Activated CD4-positive, alpha-beta T cell treated with anti-CD3 and anti-CD28 coated beads, Interleukin-2, amount 50 U/mL, for 48 hours (primary cell): Measurements from ENCODE around the gene CYB5R3.
A peak's percentile ranks its signal among the peaks of the same experiment; 100 is the strongest.

Experiments
- DNase-seq, 2 experiments: peaks; one replicate each; pipeline ENCODE4 v3.0.0-alpha.2; 2020

The CYB5R3 gene

DNA sequence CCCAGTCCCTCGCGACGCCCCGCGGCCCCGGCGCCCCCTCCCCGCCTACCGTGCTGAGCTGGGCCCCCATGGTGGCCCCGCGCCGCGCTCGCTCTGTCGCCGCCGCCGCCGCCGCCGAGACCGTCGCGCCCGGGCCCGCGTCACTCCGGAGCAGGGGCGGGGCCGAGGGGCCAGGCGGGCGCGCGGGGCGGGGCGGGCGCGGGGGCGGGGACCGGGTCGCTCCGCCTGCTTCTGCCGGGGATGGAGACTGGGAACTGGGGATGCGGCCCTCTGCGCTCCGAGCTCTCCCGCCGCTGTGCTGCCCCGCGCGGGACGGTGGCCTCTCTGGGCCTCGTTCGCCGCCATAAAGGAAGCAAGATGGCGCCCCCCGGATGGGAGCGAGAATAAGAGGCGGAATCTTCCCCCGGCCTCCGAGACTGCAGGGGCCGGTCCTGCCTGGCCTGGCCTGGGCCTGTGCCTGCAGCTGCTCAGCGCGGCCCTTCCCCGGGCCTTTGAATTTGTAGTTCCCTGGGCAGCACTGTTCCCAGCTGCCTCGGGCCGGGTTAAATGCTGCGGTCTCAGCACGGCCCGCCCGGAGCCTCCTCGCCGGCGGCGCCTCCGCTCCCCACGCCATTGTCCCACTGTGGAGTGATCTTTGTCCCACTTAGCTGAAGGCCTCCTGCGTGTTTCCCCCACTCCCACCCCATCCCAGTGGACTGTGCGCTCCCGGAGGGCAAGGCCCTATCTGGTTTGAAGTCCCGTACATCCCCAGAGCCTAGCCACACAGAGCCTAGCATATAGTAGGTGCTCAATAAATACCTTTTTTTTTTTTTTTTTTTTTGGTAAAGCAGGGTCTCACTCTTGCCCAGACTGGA is at the start of gene CYB5R3:
Gene CYB5R3, minus strand, starts transcription at position 147 of the 854 bp plus-strand sequence. Its CDS starts 77 bp downstream, at position 70.
- peak; percentile 84 to 86 for DNase-seq

- no peak for DNase-seq
Measured at GRCh38 chr22:42697542-42698013, 48.4 kb upstream of the CYB5R3 start.

GRCh38 chr22:42696331-42696967 is 47.3 kb upstream of the CYB5R3 start:
- DNase-seq: no peak

GRCh38 chr22:42695294-42695693 is 46.1 kb upstream of the CYB5R3 start:
- no peak for DNase-seq

GRCh38 chr22:42693763-42694683 is 44.8 kb upstream of the CYB5R3 start:
- DNase-seq: no peak

DNA sequence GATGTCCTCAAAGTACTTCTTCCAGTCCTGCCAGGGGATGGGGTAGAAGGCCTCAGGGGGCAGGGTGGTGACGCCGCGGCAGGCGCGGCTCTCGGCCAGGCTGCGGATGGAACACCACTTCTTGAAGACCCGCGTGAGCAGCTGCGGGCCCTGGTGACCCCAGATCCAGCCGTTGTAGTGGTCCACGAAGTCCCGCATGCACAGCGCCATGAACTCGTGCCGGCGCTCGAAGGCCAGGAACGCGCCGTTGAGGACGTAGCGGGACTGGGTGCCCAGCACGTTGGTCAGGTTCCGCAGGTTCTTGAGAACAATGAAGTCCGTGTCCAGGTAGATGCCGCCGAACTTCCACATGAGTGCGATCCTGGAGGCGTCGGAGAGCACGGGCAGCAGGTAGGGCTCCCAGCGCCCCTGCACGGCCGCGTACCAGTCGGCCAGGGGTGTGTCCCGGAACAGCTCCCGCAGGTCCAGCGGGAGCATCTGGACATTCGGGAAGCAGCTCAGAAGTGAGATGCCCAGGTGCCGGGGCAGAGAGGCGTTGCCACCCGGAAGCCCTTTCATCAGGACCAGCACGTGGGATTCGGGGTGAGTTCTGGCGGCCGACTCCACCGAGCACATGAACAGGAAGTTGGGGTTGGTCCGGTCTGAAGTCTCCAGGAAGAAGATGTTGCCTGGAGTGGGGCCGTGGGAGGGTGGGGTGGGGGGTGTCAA is 44.0 kb upstream of the CYB5R3 start:
- no peak for DNase-seq

- DNase-seq: no peak
Measured at GRCh38 chr22:42692239-42693054, 43.3 kb upstream of the CYB5R3 start.

- no peak for DNase-seq
Measured at GRCh38 chr22:42691440-42691839, 42.2 kb upstream of the CYB5R3 start.

- no peak for DNase-seq
Measured at GRCh38 chr22:42688241-42689211, 39.3 kb upstream of the CYB5R3 start.

GRCh38 chr22:42686756-42687491 is 37.7 kb upstream of the CYB5R3 start:
- DNase-seq: no peak

DNA sequence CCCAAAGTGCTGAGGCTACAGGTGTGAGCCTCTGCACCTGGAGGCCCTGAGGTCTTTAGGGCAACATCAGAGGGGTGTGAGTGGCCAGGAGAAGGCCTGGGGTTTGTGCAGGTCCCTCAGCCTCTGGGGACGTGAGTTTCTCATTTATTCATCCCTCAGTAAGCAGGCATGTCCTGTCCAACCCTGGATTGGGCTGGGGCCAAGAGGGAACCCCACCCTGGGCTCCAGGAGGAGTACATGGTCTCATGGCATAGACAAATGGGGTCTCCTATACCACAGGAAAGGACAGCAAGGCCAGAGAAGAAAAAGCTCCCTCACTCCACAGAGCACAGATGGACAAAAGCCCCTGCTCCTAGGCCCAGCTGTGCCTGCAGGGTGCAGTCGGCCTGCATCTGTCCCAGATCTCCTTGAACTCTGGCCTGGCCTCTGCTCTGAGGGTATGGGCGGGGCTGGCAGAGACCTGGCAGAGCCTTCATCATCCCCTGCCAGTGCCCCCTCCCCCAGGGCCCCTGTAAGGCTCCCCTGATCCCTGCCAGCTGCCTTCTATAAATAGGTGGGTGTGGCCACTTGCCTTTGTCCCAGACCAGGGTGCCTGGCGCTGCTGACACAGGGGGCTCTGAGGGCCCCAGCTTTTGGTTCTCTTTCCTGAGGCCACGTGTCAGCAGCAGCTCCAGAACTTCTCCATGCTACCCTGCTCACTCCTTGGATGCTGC is 36.9 kb upstream of the CYB5R3 start:
- DNase-seq: no peak

DNA sequence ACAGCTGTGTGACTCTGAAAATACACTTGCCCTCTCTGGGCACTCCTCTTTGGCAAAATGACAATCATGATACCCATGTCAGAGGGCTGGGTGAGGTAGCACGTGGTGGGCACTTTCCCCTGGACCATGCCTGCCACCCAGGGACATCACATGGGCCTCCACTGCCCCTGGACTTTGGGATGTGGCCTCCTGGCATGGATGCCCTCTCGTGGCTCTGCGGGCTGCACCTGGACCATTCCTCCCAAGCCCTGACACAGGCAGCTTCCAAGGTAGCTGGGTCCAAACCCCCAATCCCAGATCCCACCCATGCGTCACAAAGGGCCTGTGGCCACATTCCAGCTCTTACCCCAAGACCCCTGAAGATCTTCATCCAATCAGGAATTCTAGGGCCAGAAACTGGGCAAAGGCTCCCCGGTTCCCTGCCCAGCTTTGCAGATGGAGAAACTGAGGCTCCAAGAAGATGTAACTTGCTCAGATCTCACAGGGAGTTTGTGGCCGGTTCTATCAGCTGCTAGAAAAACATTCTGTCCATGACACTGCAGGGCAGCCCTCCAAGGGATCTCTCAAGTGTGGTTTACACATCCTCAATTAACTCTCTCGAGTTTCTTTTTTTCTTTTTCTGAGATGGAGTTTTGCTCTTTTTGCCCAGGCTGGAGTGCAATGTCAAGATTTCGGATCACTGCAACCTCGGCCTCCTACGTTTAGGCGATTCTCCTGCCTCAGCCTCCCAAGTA is 35.4 kb upstream of the CYB5R3 start:
- no peak for DNase-seq

GRCh38 chr22:42683578-42684283 is 34.5 kb upstream of the CYB5R3 start:
- no peak for DNase-seq

GRCh38 chr22:42682113-42682851 is 33.1 kb upstream of the CYB5R3 start:
- DNase-seq: no peak

GRCh38 chr22:42680648-42681047 is 31.5 kb upstream of the CYB5R3 start:
- peak in 1 of 2 experiments; percentile 7 for DNase-seq

DNA sequence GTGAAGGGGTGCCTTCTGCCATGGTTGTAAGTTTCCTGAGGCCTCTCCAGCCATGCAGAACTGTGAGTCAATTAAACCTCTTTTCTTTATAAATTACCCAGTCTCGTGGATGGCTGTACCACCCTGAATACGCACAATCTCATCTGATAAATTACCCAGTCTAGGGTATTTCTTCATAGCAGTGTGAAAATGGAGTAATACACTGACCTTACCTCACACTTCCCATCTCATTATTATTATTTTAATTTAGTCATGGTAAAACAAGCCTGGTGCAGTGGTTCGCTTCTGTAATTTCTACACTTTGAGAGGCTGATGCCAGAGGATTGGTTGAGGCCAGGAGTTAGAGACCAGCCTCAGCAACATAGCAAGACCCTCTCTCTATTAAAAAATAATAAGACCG is 30.5 kb upstream of the CYB5R3 start:
- DNase-seq: no peak

DNA sequence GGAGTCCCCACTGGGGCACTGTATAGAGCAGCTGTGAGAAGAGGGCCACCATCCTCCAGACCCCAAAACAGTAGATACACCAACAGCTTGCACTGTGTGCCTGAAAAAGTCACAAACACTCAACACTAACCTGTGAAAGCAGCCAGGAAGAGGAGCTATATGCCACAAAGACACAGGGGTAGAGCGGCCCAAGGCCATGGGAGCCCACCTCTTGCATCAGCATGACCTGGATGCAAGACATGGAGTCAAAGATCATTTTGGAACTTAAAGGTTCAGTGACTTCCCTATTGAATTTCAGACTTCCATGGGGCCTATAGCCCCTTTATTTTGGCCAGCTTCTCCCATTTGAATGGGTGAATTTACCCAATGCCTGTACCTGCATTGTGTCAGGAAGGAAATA is 29.7 kb upstream of the CYB5R3 start:
- no peak for DNase-seq
